ENCODE results near the gene MPP1.

- TF ChIP-seq JUN (IDR thresholded peaks at IDR 0.05) (no peak), CTCF (IDR thresholded peaks at IDR 0.05) (no peak), POLR2A (IDR thresholded peaks at IDR 0.05; ENCODE audit: low read length) (no peak), RFX5 (IDR thresholded peaks at IDR 0.05) (no peak), REST (IDR thresholded peaks at IDR 0.05) (no peak), POLR2AphosphoS2 (conservative IDR thresholded peaks at IDR 0.05; ENCODE audit: low read length) (no peak), MYC (IDR thresholded peaks at IDR 0.05; ENCODE audit: borderline replicate concordance, low read length) (no peak), USF2 (IDR thresholded peaks at IDR 0.05) (no peak), HMGXB4 (CRISPR knock-in tag; IDR thresholded peaks at IDR 0.05; ENCODE audit: borderline replicate concordance) (no peak), TFCP2L1 (CRISPR knock-in tag; IDR thresholded peaks at IDR 0.05) (no peak), RAD21 (conservative IDR thresholded peaks at IDR 0.05 in 1 of 2, IDR thresholded peaks at IDR 0.05 in 1 of 2) (no peak), CEBPB (IDR thresholded peaks at IDR 0.05) (no peak), ATOH8 (CRISPR knock-in tag; IDR thresholded peaks at IDR 0.05; ENCODE audit: low read depth) (no peak), ESRRA (IDR thresholded peaks at IDR 0.05; ENCODE audit: borderline replicate concordance, low read length) (no peak)
These were observed 20.9 kb downstream of the MPP1 start for GRCh38 chrX:154784149-154784995.
